Nephron progenitor cell (in vitro differentiated cells): ENCODE data around the gene PLEKHD1.

Experiments used
- DNase-seq: peaks from one replicate; pipeline ENCODE4 v3.0.0; 2021
- H3K27ac Mint-ChIP-seq: 2 replicates; pipeline ENCODE4 v1.8.0; 2021; ENCODE audit warnings: mild to moderate bottlenecking, moderate library complexity, mixed read lengths
- H3K27me3 Mint-ChIP-seq: 2 replicates; pipeline ENCODE4 v1.8.0; 2021; ENCODE audit warnings: mild to moderate bottlenecking, low read depth, mixed read lengths; ENCODE audit not compliant: poor library complexity
- H3K36me3 Mint-ChIP-seq: 2 replicates; pipeline ENCODE4 v1.8.0; 2021; ENCODE audit warnings: low read depth, mixed read lengths
- H3K4me1 Mint-ChIP-seq: 2 replicates; pipeline ENCODE4 v1.8.0; 2021; ENCODE audit warnings: mixed read lengths
- H3K4me3 Mint-ChIP-seq: 2 replicates; pipeline ENCODE4 v1.8.0; 2021; ENCODE audit warnings: mild to moderate bottlenecking, moderate library complexity, mixed read lengths
- H3K9me3 Mint-ChIP-seq: 2 replicates; pipeline ENCODE4 v1.8.0; 2021; ENCODE audit warnings: mild to moderate bottlenecking, moderate library complexity, mixed read lengths
- TF ChIP-seq, protein P1 (sequence below): fragments of 200-600 bp; sonication (generic); IDR thresholded peaks from 2 replicates; pipeline ENCODE4 v1.5.0; 2021; ENCODE audit warnings: antibody characterized with exemption

The PLEKHD1 gene

DNA sequence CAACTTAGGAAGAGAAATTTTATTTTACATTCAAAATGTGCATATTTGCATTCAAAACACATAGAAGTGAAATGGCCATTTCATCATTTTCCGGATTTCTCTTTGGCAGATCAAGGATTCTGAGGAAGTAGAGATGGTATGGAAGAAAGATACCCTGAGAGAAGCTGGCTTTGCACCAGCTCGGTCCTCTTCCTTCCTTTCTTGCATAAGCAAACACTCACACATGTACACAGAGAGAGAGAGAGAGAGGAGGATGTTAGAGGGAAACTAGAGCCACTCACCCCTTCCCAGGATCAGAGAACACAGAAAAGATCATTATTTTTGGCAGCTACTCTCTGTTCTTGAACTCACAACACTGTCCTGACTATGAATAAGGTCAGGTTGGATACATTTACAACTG, 15.6 kb upstream of the PLEKHD1 start:
- DNase-seq: no peak
- H3K4me3 Mint-ChIP-seq: no peak overlapping the region
- peaks cover 4% of the 10 kb centered on the region for H3K36me3 Mint-ChIP-seq
- TF ChIP-seq, protein P1, sequence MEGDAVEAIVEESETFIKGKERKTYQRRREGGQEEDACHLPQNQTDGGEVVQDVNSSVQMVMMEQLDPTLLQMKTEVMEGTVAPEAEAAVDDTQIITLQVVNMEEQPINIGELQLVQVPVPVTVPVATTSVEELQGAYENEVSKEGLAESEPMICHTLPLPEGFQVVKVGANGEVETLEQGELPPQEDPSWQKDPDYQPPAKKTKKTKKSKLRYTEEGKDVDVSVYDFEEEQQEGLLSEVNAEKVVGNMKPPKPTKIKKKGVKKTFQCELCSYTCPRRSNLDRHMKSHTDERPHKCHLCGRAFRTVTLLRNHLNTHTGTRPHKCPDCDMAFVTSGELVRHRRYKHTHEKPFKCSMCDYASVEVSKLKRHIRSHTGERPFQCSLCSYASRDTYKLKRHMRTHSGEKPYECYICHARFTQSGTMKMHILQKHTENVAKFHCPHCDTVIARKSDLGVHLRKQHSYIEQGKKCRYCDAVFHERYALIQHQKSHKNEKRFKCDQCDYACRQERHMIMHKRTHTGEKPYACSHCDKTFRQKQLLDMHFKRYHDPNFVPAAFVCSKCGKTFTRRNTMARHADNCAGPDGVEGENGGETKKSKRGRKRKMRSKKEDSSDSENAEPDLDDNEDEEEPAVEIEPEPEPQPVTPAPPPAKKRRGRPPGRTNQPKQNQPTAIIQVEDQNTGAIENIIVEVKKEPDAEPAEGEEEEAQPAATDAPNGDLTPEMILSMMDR: no peak
- peaks cover 15% of the 10 kb centered on the region for H3K27me3 Mint-ChIP-seq
- no peaks in the 10 kb centered on the region for H3K4me1 Mint-ChIP-seq
- H3K9me3 Mint-ChIP-seq: no peaks in the 10 kb centered on the region
- no peak overlapping the region for H3K27ac Mint-ChIP-seq

DNA sequence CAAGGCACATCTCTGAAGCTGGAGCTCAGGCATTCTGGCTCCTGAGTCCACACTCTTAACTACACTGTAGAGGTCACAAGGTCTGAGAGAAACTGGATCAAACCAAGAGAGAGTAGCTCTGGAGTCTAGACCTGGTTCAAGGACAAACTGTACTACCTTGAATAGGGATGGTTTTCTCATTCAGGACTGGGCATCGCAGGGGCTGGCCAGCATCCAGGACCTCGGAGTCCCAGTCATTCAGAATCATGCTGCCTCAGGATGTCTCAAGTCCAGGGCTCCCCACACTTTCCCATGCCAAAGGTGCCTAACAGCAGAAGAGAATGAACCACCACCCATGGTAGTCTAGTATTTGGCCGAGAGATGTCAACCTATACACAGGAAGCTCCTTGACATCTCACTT, 13.1 kb upstream of the PLEKHD1 start:
- Mint-ChIP-seq H3K27ac (no peak overlapping the region), H3K27me3 (peaks cover 30% of the 10 kb centered on the region), H3K36me3 (no peaks in the 10 kb centered on the region), H3K4me3 (no peak overlapping the region), H3K4me1 (no peaks in the 10 kb centered on the region), H3K9me3 (no peaks in the 10 kb centered on the region)
- TF ChIP-seq, protein P1: no peak
- no peak for DNase-seq

DNA sequence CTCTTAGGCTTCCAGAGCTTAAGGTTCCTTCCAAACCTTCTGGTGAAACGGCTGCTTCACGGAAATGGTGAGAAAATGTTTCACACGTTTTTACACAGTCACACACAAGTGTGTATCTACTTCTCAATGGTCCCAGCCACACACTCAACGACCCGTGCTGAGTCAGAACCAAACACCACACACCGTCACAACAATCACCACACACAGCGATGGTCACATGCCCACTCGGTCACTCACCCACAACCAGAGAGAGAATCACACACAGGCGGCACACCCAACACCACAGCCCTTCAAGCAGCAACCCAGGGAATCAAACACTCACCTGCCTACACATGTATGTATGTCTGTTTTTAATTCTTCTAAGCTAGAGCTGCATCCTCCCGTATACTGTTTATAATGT, 12.6 kb upstream of the PLEKHD1 start:
- TF ChIP-seq, protein P1: no peak
- H3K4me3 Mint-ChIP-seq: no peak overlapping the region
- no peak overlapping the region for H3K27ac Mint-ChIP-seq
- no peaks in the 10 kb centered on the region for H3K4me1 Mint-ChIP-seq
- DNase-seq: no peak
- peaks cover 31% of the 10 kb centered on the region for H3K27me3 Mint-ChIP-seq
- no peaks in the 10 kb centered on the region for H3K9me3 Mint-ChIP-seq
- H3K36me3 Mint-ChIP-seq: no peaks in the 10 kb centered on the region

DNA sequence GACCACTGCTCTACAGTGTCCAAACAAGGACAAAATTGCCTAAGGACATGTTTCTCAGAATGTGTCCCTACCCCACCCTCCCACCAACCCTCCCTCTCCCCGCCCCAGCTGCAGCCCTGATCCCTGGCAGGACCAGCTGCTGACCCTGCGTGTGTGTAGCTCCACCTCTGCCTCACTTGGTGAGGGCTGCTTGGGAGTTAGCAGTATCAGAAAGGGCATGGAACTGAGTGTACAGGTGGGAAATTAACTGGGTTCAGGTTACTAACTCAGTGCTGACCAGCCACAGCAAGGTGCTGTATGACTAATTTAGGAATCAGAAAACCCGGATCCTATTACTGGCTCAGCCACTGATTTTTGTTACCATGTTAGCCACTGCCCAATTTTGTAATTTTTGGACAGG, 11.3 kb upstream of the PLEKHD1 start:
- H3K4me3 Mint-ChIP-seq: no peak overlapping the region
- no peak for DNase-seq
- no peaks in the 10 kb centered on the region for H3K9me3 Mint-ChIP-seq
- H3K27ac Mint-ChIP-seq: no peak overlapping the region
- TF ChIP-seq, protein P1: no peak
- H3K4me1 Mint-ChIP-seq: no peaks in the 10 kb centered on the region
- no peaks in the 10 kb centered on the region for H3K36me3 Mint-ChIP-seq
- H3K27me3 Mint-ChIP-seq: peaks cover 34% of the 10 kb centered on the region

DNA sequence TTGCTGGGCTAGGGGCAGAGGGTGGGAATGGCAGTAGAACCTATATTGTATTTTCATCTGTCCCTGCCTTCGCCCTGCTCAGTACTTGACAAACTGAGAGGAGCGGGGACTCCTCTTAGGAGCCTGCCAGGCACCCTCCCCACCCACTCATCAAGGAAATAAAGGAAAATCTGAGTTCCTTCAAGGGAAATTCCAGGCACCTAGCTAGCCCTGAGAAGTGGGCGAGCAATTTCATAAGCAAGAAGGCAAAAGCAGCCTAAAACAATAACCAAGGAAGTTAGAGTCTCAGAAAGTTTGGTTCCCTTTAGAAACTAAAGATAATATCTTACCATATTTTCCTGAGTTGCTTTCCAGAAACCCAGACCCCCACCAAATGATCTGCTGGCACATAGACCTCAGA, 10.6 kb upstream of the PLEKHD1 start:
- TF ChIP-seq, protein P1: no peak
- peaks cover 41% of the 10 kb centered on the region for H3K27me3 Mint-ChIP-seq
- H3K36me3 Mint-ChIP-seq: no peaks in the 10 kb centered on the region
- H3K27ac Mint-ChIP-seq: no peak overlapping the region
- no peak for DNase-seq
- H3K9me3 Mint-ChIP-seq: no peaks in the 10 kb centered on the region
- H3K4me3 Mint-ChIP-seq: no peak overlapping the region
- no peaks in the 10 kb centered on the region for H3K4me1 Mint-ChIP-seq

DNA sequence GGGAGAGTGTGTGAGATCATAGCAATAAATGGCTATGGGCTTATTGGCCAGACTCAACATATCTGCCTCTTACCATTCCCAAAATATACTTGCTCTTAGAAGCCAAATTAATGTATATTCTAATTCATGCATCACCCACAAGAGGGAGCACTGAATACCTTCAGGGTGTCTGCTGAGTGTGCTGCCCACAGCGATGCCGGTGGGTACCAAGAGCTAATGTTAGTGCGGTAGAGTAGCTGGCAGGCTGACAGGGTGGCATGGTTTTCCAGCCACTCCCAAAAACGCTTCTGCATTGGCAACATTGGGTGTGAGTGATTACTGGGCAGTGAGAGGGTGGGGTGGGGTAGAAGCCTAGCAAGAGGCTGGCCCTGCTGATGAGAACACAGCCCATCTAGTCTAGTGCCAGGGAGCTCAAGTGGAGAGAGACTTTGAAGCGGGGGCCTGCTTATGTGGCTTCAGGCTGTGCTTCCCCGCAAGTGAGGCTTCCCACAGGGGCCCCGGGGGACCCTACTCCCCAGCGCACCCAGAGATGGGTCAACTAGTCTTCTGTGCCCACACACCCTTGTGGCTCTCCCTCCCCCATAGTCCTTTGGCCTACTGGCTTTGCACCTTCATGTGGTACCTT, 9.2 kb upstream of the PLEKHD1 start:
- TF ChIP-seq, protein P1: peak; percentile 34
- Mint-ChIP-seq H3K4me1 (no peaks in the 10 kb centered on the region), H3K4me3 (no peak overlapping the region), H3K27ac (no peak overlapping the region), H3K36me3 (no peaks in the 10 kb centered on the region), H3K27me3 (peaks cover 55% of the 10 kb centered on the region), H3K9me3 (no peaks in the 10 kb centered on the region)
- no peak for DNase-seq
